Smooth muscle cell (in vitro differentiated cells): ENCODE data around the gene DCUN1D3. TPM values are rescaled to one million over a fixed set of nuclear protein-coding genes. Genes with fewer than 3 reads are reported as not detected.

Source experiments
- DNase-seq: peaks from one replicate; lab custom pipeline; 2025; ENCODE audit not compliant: unreplicated experiment; lab: John Stamatoyannopoulos, UW
- H2AFZ ChIP-seq: fragments of 200-600 bp; sonication (generic); 2 replicates; pipeline ENCODE4 v1.6.0; 2016; ENCODE audit warnings: antibody characterized with exemption, low read depth, mild to moderate bottlenecking
- H3F3A ChIP-seq: fragments of 200-600 bp; sonication (generic); 2 replicates; pipeline ENCODE4 v1.6.0; 2017; ENCODE audit warnings: antibody characterized with exemption, low read depth
- H3K27ac ChIP-seq: fragments of 200-600 bp; sonication (generic); 2 replicates; pipeline ENCODE4 v1.5.1; 2016; ENCODE audit warnings: low read depth, mild to moderate bottlenecking
- H3K27me3 ChIP-seq: fragments of 200-600 bp; sonication (generic); 2 replicates; pipeline ENCODE4 v1.6.1; 2016; ENCODE audit warnings: low read depth, mild to moderate bottlenecking
- H3K36me3 ChIP-seq: fragments of 200-600 bp; sonication (generic); 2 replicates; pipeline ENCODE4 v1.5.1; 2016; ENCODE audit warnings: low read depth
- H3K4me1 ChIP-seq: fragments of 200-600 bp; sonication (generic); 2 replicates; pipeline ENCODE4 v1.5.1; 2016; ENCODE audit warnings: low read depth
- H3K4me2 ChIP-seq: fragments of 200-600 bp; sonication (generic); 2 replicates; pipeline ENCODE4 v1.6.0; 2016; ENCODE audit warnings: mild to moderate bottlenecking
- H3K4me3 ChIP-seq: fragments of 200-600 bp; sonication (generic); 2 replicates; pipeline ENCODE4 v1.5.1; 2016; ENCODE audit warnings: mild to moderate bottlenecking
- H3K79me2 ChIP-seq: fragments of 200-600 bp; sonication (generic); 2 replicates; pipeline ENCODE4 v1.6.0; 2016; ENCODE audit warnings: low read depth, mild to moderate bottlenecking
- H3K9ac ChIP-seq: fragments of 200-600 bp; sonication (generic); 2 replicates; pipeline ENCODE4 v1.6.0; 2016; ENCODE audit warnings: low read depth
- H3K9me3 ChIP-seq: fragments of 200-600 bp; sonication (generic); replicated peaks from 2 replicates; pipeline ENCODE4 v1.5.1; 2016; ENCODE audit warnings: low read depth
- H4K20me1 ChIP-seq: fragments of 200-600 bp; sonication (generic); 2 replicates; pipeline ENCODE4 v1.6.0; 2016; ENCODE audit warnings: low read depth
- WGBS: methylation state at CpG from one replicate; pipeline ENCODE4 v1.1.7; 2016; ENCODE audit warnings: low lambda C conversion rate; 5-methylcytosine and 5-hydroxymethylcytosine counted together
- polyA plus RNA-seq: library from polyadenylated mRNA; unstranded; fragments of >200 nt; fragmentation: Nextera tagmentation; extraction: Ambion mirVana; gene quantifications from 2 replicates; pipeline ENCODE4 v1.2.1, GENCODE V29; 2016
- total RNA-seq: library from RNA; depleted of rRNA; stranded (reverse); fragments of >200 nt; gene quantifications from 2 replicates; pipeline ENCODE4 v1.2.3, GENCODE V29; 2014
- TF ChIP-seq, protein P1 (sequence below): fragments of 200-600 bp; sonication (generic); IDR thresholded peaks from 2 replicates; pipeline ENCODE4 v1.5.1; 2017; ENCODE audit warnings: borderline replicate concordance, mild to moderate bottlenecking, antibody characterized with exemption; ENCODE audit not compliant: insufficient read depth, poor library complexity, severe bottlenecking

DCUN1D3 gene
- total and polyA plus RNA-seq, 2 experiments from 2014 or later = 12.6 to 37.8 TPM

DNA sequence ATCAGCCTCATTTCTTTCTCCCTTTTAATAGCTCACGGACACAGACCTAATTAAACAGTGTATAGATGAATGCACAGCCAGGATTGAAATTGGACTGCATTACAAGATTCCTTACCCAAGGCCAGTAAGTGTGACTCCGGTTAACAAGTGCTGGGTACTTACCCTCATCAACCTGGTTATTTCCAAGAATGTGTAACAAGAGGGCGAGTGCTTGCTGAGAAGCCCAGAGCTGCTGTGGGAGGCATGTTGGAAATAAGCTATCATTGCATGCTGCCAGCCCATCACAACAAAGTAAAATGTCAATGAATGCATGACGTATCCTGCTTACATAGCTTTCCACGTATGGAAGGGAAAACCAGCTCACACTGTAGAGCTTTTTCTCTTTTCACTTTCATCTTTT, 19.9 kb upstream of the DCUN1D3 start:
- H3K4me2 ChIP-seq = no peak overlapping the region
- H3K4me3 ChIP-seq = no peak overlapping the region
- H3K79me2 ChIP-seq = no peaks in the 10 kb centered on the region
- H3K36me3 ChIP-seq = no peaks in the 10 kb centered on the region
- no peak overlapping the region for H3K27ac ChIP-seq
- TF ChIP-seq, protein P1, sequence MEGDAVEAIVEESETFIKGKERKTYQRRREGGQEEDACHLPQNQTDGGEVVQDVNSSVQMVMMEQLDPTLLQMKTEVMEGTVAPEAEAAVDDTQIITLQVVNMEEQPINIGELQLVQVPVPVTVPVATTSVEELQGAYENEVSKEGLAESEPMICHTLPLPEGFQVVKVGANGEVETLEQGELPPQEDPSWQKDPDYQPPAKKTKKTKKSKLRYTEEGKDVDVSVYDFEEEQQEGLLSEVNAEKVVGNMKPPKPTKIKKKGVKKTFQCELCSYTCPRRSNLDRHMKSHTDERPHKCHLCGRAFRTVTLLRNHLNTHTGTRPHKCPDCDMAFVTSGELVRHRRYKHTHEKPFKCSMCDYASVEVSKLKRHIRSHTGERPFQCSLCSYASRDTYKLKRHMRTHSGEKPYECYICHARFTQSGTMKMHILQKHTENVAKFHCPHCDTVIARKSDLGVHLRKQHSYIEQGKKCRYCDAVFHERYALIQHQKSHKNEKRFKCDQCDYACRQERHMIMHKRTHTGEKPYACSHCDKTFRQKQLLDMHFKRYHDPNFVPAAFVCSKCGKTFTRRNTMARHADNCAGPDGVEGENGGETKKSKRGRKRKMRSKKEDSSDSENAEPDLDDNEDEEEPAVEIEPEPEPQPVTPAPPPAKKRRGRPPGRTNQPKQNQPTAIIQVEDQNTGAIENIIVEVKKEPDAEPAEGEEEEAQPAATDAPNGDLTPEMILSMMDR = no peak
- H3F3A ChIP-seq = no peaks in the 10 kb centered on the region
- no peaks in the 10 kb centered on the region for H4K20me1 ChIP-seq
- no peak overlapping the region for H3K9ac ChIP-seq
- no peaks in the 10 kb centered on the region for H3K9me3 ChIP-seq
- H3K4me1 ChIP-seq = peaks cover 10% of the 10 kb centered on the region
- no peaks in the 10 kb centered on the region for H3K27me3 ChIP-seq
- H2AFZ ChIP-seq = no peak overlapping the region
- 91% methylated on average over 5 of the region's 5 CpGs for WGBS
- no peak for DNase-seq

DNA sequence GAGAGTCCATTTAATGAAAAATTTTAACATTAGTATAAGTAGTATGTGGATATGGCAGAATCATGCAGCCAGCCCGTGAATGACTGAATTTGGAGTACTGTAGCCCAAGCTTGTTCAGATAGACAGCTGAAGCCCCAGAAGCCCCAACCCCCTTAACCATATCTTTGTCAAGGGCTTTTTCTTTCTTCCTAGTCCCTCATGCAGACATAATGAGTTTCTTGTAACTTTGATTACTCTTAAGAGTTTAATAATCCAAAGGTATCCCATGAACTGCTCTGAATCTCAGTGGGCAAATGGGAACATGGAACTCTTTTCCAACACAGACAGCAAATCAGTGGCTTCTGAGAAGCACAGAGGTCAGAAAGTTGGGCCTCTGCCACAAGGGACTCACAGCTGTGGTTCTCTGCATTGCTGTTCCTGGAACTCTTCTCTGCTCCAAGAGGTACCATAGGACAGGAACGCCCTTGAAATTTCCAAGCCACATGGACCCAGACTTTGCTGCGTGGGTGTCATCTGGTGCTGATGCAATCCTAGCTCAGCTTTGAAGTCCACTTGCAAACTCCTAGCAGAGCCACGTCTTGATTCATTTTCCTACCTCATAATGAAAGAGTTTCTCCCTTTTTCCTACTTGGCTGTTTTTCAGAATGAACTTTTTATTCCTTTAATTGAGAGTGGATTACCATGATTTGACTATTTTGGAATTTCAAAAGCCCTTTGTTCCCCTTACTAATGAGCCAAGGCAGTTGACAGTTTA, 18.5 kb upstream of the DCUN1D3 start:
- H3K27me3 ChIP-seq = no peaks in the 10 kb centered on the region
- DNase-seq = no peak
- peak overlapping the region; percentile 69 for H3K27ac ChIP-seq
- H3K36me3 ChIP-seq = no peaks in the 10 kb centered on the region
- H2AFZ ChIP-seq = peak overlapping the region; percentile 31
- H3F3A ChIP-seq = no peaks in the 10 kb centered on the region
- 54% methylated on average over 4 of the region's 4 CpGs for WGBS
- peaks cover 13% of the 10 kb centered on the region for H3K4me1 ChIP-seq
- no peak overlapping the region for H3K4me3 ChIP-seq
- no peaks in the 10 kb centered on the region for H3K9me3 ChIP-seq
- no peak overlapping the region for H3K9ac ChIP-seq
- H4K20me1 ChIP-seq = no peaks in the 10 kb centered on the region
- no peaks in the 10 kb centered on the region for H3K79me2 ChIP-seq
- H3K4me2 ChIP-seq = peak overlapping the region; percentile 65
- TF ChIP-seq, protein P1 = no peak

DNA sequence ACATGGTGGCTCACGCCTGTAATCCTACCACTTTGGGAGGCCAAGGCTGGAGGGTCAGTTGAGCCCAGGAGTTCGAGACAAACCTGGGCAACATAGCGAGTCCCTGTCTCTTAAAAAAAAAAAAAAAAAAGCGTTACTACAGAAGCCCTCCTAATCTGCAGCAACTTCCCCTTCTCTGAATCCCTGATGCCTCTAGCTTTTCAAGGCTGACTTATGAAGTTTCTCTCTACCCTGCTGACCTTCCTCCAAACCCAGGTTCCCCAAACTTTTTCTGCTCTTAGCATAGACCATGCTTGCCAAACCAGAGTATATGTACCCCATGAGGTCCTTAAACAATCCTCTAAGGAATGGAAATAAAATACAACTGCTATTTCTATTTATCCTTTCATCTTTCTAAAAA, 16.8 kb upstream of the DCUN1D3 start:
- H3K4me1 ChIP-seq = peaks cover 18% of the 10 kb centered on the region
- TF ChIP-seq, protein P1 = no peak
- DNase-seq = no peak
- no peaks in the 10 kb centered on the region for H3F3A ChIP-seq
- H3K4me3 ChIP-seq = no peak overlapping the region
- H3K79me2 ChIP-seq = no peaks in the 10 kb centered on the region
- no peak overlapping the region for H2AFZ ChIP-seq
- 96% methylated on average over 4 of the region's 4 CpGs for WGBS
- no peaks in the 10 kb centered on the region for H3K36me3 ChIP-seq
- no peaks in the 10 kb centered on the region for H3K27me3 ChIP-seq
- H3K9me3 ChIP-seq = no peaks in the 10 kb centered on the region
- no peak overlapping the region for H3K27ac ChIP-seq
- no peaks in the 10 kb centered on the region for H4K20me1 ChIP-seq
- H3K4me2 ChIP-seq = no peak overlapping the region
- H3K9ac ChIP-seq = no peak overlapping the region

- H4K20me1 ChIP-seq = no peaks in the 10 kb centered on the region
- H3K4me1 ChIP-seq = peaks cover 22% of the 10 kb centered on the region
- no peak overlapping the region for H3K9ac ChIP-seq
- H3K79me2 ChIP-seq = no peaks in the 10 kb centered on the region
- no peaks in the 10 kb centered on the region for H3F3A ChIP-seq
- DNase-seq = no peak
- 96% methylated on average over 10 of the region's 10 CpGs for WGBS
- H3K9me3 ChIP-seq = no peaks in the 10 kb centered on the region
- no peak overlapping the region for H3K4me2 ChIP-seq
- H3K4me3 ChIP-seq = no peak overlapping the region
- H3K27ac ChIP-seq = no peak overlapping the region
- no peak overlapping the region for H2AFZ ChIP-seq
- TF ChIP-seq, protein P1 = no peak
- no peaks in the 10 kb centered on the region for H3K27me3 ChIP-seq
- no peaks in the 10 kb centered on the region for H3K36me3 ChIP-seq
Measured at GRCh38 chr16:20916289-20916688, 16.1 kb upstream of the DCUN1D3 start.
